Kidney (tissue), 14 donors: ENCODE measurements around the gene HGS. TPM values are rescaled to one million over a fixed set of nuclear protein-coding genes. Genes with fewer than 3 reads are reported as not detected.

ENCODE experiments used
- DNase-seq, 5 donors: peaks; one replicate each; pipeline ENCODE4 v3.0.0-alpha.2; 2013 to 2020
- FAIRE-seq: peaks from 2 replicates; lab custom pipeline; 2012; peaks lifted over from hg19 to GRCh38; lab: Jason Lieb, UNC
- H3K27ac ChIP-seq, 2 donors: one replicate each; pipeline ENCODE4 v1.7.0; 2013; ENCODE audit warnings: low read depth in 2 of 2, low read length in 2 of 2, inconsistent platforms in 1 of 2
- H3K27me3 ChIP-seq: one replicate; pipeline ENCODE4 v1.7.1; 2013; ENCODE audit warnings: low read length, inconsistent platforms; ENCODE audit not compliant: control insufficient read depth, insufficient read depth
- H3K36me3 ChIP-seq, 3 donors: one replicate each; pipeline versions ENCODE4 v1.7.0 to v1.7.1; 2013; ENCODE audit warnings: low read length in 3 of 3, control low read depth in 1 of 3, inconsistent platforms in 1 of 3; ENCODE audit not compliant: insufficient read depth in 3 of 3, control insufficient read depth in 2 of 3
- H3K4me1 ChIP-seq, 3 donors: one replicate each; pipeline versions ENCODE4 v1.7.0 to v1.7.1; 2013; ENCODE audit warnings: low read length in 3 of 3, inconsistent platforms in 1 of 3, low read depth in 1 of 3; ENCODE audit not compliant: control insufficient read depth in 2 of 3, insufficient read depth in 2 of 3
- H3K4me3 ChIP-seq, 3 donors: one replicate each; pipeline versions ENCODE4 v1.7.0 to v1.8.1; 2013; ENCODE audit warnings: low read length in 3 of 3, control low read depth in 1 of 3, inconsistent platforms in 1 of 3
- H3K9ac ChIP-seq, 3 donors: one replicate each; pipeline versions ENCODE4 v1.7.0 to v1.7.1; 2013; ENCODE audit warnings: low read length in 3 of 3, control low read depth in 1 of 3, inconsistent platforms in 1 of 3
- H3K9me3 ChIP-seq, 3 donors: one replicate each; pipeline versions ENCODE4 v1.7.0 to v1.7.1; 2013; ENCODE audit warnings: low read length in 3 of 3, control low read depth in 1 of 3, inconsistent platforms in 1 of 3; ENCODE audit not compliant: control insufficient read depth in 2 of 3, insufficient read depth in 1 of 3
- intact Hi-C: fragments of 100-400 bp; cut with DNase I; formaldehyde crosslinking; loops from one replicate; pipeline ENCODE4 v1.11.1; 2022
- polyA plus RNA-seq: library from polyadenylated mRNA; stranded (reverse); fragments of 350-450 nt; fragmentation: Illumina TruSeq; extraction: RNeasy Lipid Tissue Mini Kit (QIAGEN cat#74804); gene quantifications from one replicate; pipeline ENCODE4 v1.2.3, GENCODE V29; 2014; ENCODE audit warnings: low read depth, low replicate concordance; ENCODE audit not compliant: insufficient read depth
- total RNA-seq: library from RNA; stranded (reverse); fragmentation: NEBNext Ultra II Directional; extraction: Animal tissue kit (Norgen Biotek cat#: 25700); gene quantifications from one replicate; pipeline ENCODE4 v1.2.1, GENCODE V29; 2021
- TF ChIP-seq, protein P1 (sequence below): IDR thresholded peaks from 3 replicates; pipeline ENCODE4 v1.5.1; 2012; ENCODE audit warnings: mild to moderate bottlenecking, moderate library complexity, borderline replicate concordance; ENCODE audit not compliant: insufficient read depth; ENCODE audit errors: extremely low read depth
- donor health status: control.
- donor health status: control.
- donor health status: control.
- donor health status: control.
- donor health status: control.
- donor health status: DM: yes; HTN: yes; CAD: no.
- donor health status: Normal renal cell carcinoma (clear cell type).

HGS gene
- total and polyA plus RNA-seq, 2 donors from 2014 or later = 85.5 to 95.3 TPM

DNA sequence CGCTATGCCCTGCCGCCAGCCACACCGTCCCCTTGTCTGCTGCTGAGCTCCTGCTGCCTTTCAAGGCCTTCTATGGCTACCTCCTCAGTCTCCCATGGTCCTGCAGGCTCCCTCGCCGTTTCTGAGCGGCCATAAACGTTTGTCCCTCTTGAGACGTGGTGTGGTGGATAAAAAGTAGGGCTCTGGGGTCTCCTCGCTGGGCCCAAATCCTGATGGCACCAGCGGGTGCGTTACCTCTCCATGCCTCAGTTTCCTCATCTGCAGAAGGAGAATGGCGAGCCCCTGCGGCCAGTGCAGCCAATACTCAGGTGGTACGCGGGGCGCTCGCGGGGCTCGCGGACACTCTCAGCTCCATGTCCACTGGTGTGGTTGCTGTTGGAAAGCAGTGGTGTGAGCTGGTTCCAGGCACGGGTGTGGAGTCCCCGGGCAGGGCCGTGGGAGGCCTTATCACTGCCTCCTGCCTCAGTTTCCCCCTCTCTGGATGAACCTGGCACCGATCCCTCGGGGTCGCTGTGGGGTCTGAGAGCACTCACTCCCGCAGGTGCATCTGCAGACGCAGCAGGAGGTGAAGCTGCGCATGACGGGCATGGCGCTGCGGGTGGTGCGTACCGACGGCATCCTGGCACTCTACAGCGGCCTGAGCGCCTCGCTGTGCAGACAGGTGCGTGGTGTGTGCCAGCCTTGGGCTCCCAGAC, 30.7 kb downstream of the HGS start:
- H3K36me3 ChIP-seq = no peaks in the 10 kb centered on the region
- FAIRE-seq (no peak), DNase-seq (peak in 1 of 5 donors; percentile 72)
- H3K4me1 ChIP-seq = peaks cover 0 to 35% (median 7%) of the 10 kb centered on the region in 3 donors
- H3K27me3 ChIP-seq = peaks cover 4% of the 10 kb centered on the region
- TF ChIP-seq, protein P1, sequence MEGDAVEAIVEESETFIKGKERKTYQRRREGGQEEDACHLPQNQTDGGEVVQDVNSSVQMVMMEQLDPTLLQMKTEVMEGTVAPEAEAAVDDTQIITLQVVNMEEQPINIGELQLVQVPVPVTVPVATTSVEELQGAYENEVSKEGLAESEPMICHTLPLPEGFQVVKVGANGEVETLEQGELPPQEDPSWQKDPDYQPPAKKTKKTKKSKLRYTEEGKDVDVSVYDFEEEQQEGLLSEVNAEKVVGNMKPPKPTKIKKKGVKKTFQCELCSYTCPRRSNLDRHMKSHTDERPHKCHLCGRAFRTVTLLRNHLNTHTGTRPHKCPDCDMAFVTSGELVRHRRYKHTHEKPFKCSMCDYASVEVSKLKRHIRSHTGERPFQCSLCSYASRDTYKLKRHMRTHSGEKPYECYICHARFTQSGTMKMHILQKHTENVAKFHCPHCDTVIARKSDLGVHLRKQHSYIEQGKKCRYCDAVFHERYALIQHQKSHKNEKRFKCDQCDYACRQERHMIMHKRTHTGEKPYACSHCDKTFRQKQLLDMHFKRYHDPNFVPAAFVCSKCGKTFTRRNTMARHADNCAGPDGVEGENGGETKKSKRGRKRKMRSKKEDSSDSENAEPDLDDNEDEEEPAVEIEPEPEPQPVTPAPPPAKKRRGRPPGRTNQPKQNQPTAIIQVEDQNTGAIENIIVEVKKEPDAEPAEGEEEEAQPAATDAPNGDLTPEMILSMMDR = no peak
- intact Hi-C loops = no loop called here
- H3K9ac ChIP-seq = peak overlapping the region in 1 of 3 donors; percentile 23
- H3K27ac ChIP-seq = no peak overlapping the region
- no peaks in the 10 kb centered on the region for H3K9me3 ChIP-seq
- peak overlapping the region in 1 of 3 donors; percentile 70 for H3K4me3 ChIP-seq

DNA sequence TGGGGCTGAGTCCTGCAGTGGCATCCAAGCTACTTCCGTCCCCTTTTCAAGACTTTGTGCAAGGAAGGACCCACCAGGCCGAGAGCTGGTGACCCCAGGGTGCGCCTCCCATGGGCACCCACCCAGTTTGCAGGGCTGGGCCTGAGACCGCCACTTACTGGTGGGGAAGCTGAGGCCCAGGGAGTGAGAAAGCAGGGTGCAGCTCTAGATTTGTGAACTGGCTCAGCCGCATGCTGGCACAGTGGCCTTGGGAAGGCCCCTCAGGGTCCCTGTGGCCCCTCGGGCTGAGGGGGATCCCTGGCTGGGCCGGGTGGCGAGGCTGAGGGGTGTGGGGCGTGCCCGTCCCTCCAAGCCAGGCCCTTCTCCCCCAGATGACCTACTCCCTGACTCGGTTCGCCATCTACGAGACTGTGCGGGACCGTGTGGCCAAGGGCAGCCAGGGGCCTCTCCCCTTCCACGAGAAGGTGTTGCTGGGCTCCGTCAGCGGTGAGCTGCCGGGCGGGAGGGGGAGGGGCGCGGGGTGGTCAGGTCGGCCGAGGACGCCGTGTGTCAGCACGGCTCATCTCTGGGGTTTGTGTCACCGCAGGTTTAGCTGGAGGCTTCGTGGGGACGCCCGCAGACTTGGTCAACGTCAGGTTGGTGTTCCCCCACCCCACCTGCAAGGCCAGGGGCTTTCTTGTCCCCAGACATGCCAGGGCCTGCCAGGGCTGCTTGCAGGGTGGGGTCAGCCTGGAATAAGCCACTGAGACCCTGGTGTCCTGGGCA, 31.5 kb downstream of the HGS start:
- no peak overlapping the region for H3K4me3 ChIP-seq
- intact Hi-C loops = no loop called here
- TF ChIP-seq, protein P1 = no peak
- peaks cover 4% of the 10 kb centered on the region for H3K27me3 ChIP-seq
- H3K9ac ChIP-seq = no peak overlapping the region
- H3K27ac ChIP-seq = no peak overlapping the region
- no peaks in the 10 kb centered on the region for H3K36me3 ChIP-seq
- peak in 1 of 5 donors; percentile 77 for DNase-seq
- no peak for FAIRE-seq
- no peaks in the 10 kb centered on the region for H3K9me3 ChIP-seq
- H3K4me1 ChIP-seq = peaks cover 0 to 32% (median 7%) of the 10 kb centered on the region in 3 donors

DNA sequence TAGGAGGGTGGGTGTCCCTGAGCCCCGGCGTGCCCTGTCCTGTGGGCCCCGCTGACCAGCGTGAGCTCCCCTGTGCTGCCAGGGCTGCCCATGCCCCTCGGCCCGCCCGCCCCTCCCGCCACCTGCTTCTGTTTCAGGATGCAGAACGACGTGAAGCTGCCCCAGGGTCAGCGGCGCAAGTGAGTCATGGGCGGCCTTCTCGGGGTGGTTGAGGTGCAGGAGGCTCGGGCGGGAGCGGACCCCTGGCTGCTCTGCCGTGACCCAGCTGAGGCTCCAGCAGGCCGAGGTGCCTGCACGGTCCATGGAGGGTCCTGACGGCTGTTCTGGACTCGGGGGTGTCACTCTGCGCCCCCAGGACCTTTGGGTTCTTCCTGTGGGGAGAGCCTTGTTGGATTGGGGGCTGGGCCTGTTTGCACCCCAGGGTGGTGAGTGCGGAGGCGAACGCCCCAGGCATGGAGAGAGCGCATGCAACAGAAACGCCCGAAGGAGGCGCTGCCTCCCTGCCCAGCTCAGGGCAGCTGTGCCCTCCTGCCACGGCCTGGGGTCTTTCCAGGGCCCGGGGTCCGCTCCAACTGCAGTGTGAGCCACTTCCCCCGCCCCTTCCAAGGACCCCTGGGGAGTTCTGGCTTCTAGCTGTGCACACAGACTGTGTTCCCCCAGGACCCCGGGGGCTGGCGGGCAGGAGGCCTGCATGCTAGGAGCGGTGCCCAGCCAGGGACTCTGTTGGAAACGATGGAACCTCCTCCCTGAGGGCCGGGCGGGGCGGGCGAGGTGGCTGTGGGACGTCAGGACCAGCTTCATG, 32.3 kb downstream of the HGS start:
- no peak overlapping the region for H3K9ac ChIP-seq
- H3K27ac ChIP-seq = no peak overlapping the region
- DNase-seq = no peak
- intact Hi-C loops = no loop called here
- H3K36me3 ChIP-seq = no peaks in the 10 kb centered on the region
- peaks cover under 1% of the 10 kb centered on the region for H3K27me3 ChIP-seq
- TF ChIP-seq, protein P1 = no peak
- peaks cover 0 to 24% (median 0%) of the 10 kb centered on the region in 3 donors for H3K4me1 ChIP-seq
- no peak for FAIRE-seq
- H3K4me3 ChIP-seq = no peak overlapping the region
- no peaks in the 10 kb centered on the region for H3K9me3 ChIP-seq
